ENCODE measurements around the gene CIDEC. TPM values are rescaled to one million over a fixed set of nuclear protein-coding genes. Genes with fewer than 3 reads are reported as not detected.

The CIDEC gene
- total and polyA plus RNA-seq, 4 donors: 0.28 to 4.2 (median 0.59) TPM; not detected in 1

DNA sequence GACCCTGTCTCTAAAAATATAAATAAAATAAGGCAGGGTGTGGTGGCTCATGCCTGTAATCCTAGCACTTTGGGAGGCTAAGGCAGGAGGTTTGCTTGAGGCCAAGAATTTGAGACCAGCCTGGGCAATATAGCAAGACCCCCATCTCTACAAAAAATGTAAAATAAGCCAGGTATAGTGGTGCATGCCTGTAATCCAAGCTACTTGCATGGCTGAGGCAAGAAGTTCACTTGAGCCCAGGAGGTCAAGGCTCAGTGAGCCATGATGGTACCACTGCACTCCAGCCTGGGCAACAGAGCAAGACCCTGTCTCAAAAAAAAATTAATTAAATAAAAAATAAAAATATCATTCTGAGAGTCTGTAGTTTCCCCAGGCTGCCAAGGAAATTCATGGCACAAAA lies 6.3 kb upstream of the CIDEC start:
- Histone ChIP-seq H3K9me3 (ENCODE audit: control insufficient read depth in 4 of 4, low read length in 3 of 4) (no peaks in the 10 kb centered on the region), H3K4me1 (ENCODE audit: control insufficient read depth in 4 of 4, insufficient read depth in 4 of 4, low read length in 3 of 4) (peaks cover 0 to 9% (median 0%) of the 10 kb centered on the region in 4 donors), H3K36me3 (ENCODE audit: control insufficient read depth in 4 of 4, insufficient read depth in 3 of 4, low read depth in 1 of 4, low read length in 3 of 4) (no peaks in the 10 kb centered on the region), H3K27me3 (ENCODE audit: control insufficient read depth in 4 of 4, insufficient read depth in 4 of 4, low read length in 3 of 4) (no peaks in the 10 kb centered on the region), H3K27ac (ENCODE audit: low read depth in 1 of 2, low read length in 2 of 2) (no peak overlapping the region), H3K9ac (ENCODE audit: low read depth in 1 of 2, low read length in 2 of 2) (no peak overlapping the region), H3K4me3 (ENCODE audit: low read depth in 1 of 3, low read length in 3 of 3) (no peak overlapping the region)
- no peak for TF ChIP-seq YY1 (IDR thresholded peaks at IDR 0.05)
- TF ChIP-seq, protein P1, sequence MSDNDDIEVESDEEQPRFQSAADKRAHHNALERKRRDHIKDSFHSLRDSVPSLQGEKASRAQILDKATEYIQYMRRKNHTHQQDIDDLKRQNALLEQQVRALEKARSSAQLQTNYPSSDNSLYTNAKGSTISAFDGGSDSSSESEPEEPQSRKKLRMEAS (IDR thresholded peaks at IDR 0.05): no peak
- no peak for TF ChIP-seq EGR1 (IDR thresholded peaks at IDR 0.05; ENCODE audit: low read depth in 2 of 2)
- TF ChIP-seq, protein P2, sequence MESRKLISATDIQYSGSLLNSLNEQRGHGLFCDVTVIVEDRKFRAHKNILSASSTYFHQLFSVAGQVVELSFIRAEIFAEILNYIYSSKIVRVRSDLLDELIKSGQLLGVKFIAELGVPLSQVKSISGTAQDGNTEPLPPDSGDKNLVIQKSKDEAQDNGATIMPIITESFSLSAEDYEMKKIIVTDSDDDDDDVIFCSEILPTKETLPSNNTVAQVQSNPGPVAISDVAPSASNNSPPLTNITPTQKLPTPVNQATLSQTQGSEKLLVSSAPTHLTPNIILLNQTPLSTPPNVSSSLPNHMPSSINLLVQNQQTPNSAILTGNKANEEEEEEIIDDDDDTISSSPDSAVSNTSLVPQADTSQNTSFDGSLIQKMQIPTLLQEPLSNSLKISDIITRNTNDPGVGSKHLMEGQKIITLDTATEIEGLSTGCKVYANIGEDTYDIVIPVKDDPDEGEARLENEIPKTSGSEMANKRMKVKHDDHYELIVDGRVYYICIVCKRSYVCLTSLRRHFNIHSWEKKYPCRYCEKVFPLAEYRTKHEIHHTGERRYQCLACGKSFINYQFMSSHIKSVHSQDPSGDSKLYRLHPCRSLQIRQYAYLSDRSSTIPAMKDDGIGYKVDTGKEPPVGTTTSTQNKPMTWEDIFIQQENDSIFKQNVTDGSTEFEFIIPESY (IDR thresholded peaks at IDR 0.05): no peak
- no peak for DNase-seq (ENCODE audit: low spot score)

- H3K27ac ChIP-seq (ENCODE audit: low read depth in 1 of 2, low read length in 2 of 2): no peak overlapping the region
- H3K4me1 ChIP-seq (ENCODE audit: control insufficient read depth in 4 of 4, insufficient read depth in 4 of 4, low read length in 3 of 4): no peaks in the 10 kb centered on the region
- TF ChIP-seq FOXA1 (IDR thresholded peaks at IDR 0.05) (no peak), TAF1 (conservative IDR thresholded peaks at IDR 0.05) (no peak), RXRA (IDR thresholded peaks at IDR 0.05) (no peak), HNF4A (conservative IDR thresholded peaks at IDR 0.05) (no peak), HNF4G (IDR thresholded peaks at IDR 0.05) (no peak), EGR1 (IDR thresholded peaks at IDR 0.05; ENCODE audit: low read depth in 2 of 2) (no peak), FOXA2 (IDR thresholded peaks at IDR 0.05) (no peak)
- TF ChIP-seq, protein P3, sequence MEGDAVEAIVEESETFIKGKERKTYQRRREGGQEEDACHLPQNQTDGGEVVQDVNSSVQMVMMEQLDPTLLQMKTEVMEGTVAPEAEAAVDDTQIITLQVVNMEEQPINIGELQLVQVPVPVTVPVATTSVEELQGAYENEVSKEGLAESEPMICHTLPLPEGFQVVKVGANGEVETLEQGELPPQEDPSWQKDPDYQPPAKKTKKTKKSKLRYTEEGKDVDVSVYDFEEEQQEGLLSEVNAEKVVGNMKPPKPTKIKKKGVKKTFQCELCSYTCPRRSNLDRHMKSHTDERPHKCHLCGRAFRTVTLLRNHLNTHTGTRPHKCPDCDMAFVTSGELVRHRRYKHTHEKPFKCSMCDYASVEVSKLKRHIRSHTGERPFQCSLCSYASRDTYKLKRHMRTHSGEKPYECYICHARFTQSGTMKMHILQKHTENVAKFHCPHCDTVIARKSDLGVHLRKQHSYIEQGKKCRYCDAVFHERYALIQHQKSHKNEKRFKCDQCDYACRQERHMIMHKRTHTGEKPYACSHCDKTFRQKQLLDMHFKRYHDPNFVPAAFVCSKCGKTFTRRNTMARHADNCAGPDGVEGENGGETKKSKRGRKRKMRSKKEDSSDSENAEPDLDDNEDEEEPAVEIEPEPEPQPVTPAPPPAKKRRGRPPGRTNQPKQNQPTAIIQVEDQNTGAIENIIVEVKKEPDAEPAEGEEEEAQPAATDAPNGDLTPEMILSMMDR (IDR thresholded peaks at IDR 0.05; ENCODE audit: low read depth, low read length, missing input control): no peak
- TF ChIP-seq, protein P2 (IDR thresholded peaks at IDR 0.05): no peak
These were observed 4.6 kb upstream of the CIDEC start for GRCh38 chr3:9884555-9885165.

More at GRCh38 chr3:9884555-9885165, 4.6 kb upstream of the CIDEC start:
- 87% methylated on average over 11 of the region's 11 CpGs for WGBS
- Histone ChIP-seq H3K27me3 (ENCODE audit: control insufficient read depth in 4 of 4, insufficient read depth in 4 of 4, low read length in 3 of 4) (no peaks in the 10 kb centered on the region), H3K36me3 (ENCODE audit: control insufficient read depth in 4 of 4, insufficient read depth in 3 of 4, low read depth in 1 of 4, low read length in 3 of 4) (no peaks in the 10 kb centered on the region), H3K9me3 (ENCODE audit: control insufficient read depth in 4 of 4, low read length in 3 of 4) (no peaks in the 10 kb centered on the region), H3K9ac (ENCODE audit: low read depth in 1 of 2, low read length in 2 of 2) (no peak overlapping the region), H3K4me3 (ENCODE audit: low read depth in 1 of 3, low read length in 3 of 3) (no peak overlapping the region)
- DNase-seq (ENCODE audit: low spot score): no peak

Measured in liver (tissue), 9 donors.